HG03280 (cell line): ENCODE data around the gene SENP3.

Source experiments
- ATAC-seq: cut with Tn5 transposase; IDR thresholded peaks from one replicate; pipeline ENCODE4 v1.9.1; 2021; ENCODE audit warnings: mild to moderate bottlenecking, moderate library complexity; ENCODE audit not compliant: unreplicated experiment

Gene SENP3

DNA sequence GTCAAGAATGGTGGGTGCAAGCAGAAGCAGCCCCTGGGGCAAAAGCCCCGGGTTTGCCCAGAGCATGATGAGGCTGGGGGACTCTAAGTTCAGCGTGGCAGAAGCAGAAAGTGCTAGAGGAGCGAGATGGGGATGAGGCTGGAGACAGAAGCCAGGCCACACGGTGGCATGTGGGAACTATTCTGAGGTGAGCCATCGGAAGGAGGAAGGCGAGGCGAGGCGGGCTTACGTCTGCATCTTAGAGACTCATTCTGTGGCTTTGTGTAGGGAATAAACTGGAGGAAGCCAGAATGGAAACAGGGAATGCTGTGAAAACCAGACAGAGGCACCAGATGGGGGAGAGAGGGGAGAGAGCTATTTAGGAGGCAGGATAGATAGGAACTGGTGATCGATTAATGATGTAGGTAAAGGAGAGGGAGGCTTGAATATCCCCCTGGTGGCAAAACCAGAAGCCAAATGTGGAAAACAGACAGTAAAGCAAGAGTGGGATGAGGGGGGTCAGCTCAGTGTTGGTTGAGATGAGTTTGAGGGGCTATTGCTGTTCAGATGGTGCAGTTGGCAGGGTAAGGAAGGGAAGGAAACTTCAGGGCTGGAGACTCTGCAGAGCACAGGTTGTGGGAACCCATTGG, 6.3 kb upstream of the SENP3 start:
- ATAC-seq = no peak

DNA sequence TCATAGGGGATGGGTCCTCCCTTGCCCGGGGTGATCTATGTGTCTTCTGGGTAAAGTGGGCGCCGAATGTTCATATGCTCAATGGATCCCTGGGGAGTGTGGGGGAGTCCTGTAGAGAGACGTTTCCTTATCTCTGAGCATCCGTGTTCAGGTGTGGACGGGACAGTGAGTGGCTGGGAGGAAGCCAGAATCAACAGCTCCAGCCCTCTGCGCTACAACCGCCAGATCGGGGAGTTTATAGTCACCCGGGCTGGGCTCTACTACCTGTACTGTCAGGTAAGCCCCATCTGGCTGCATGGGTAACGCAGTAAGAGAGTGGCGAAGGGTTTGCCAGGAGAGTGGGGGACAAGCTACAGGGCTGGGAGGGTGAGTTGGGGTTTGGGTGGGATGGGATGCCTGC, 5.1 kb upstream of the SENP3 start:
- no peak for ATAC-seq

DNA sequence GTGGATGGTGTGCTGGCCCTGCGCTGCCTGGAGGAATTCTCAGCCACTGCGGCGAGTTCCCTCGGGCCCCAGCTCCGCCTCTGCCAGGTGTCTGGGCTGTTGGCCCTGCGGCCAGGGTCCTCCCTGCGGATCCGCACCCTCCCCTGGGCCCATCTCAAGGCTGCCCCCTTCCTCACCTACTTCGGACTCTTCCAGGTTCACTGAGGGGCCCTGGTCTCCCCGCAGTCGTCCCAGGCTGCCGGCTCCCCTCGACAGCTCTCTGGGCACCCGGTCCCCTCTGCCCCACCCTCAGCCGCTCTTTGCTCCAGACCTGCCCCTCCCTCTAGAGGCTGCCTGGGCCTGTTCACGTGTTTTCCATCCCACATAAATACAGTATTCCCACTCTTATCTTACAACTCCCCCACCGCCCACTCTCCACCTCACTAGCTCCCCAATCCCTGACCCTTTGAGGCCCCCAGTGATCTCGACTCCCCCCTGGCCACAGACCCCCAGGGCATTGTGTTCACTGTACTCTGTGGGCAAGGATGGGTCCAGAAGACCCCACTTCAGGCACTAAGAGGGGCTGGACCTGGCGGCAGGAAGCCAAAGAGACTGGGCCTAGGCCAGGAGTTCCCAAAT, 4.5 kb upstream of the SENP3 start:
- ATAC-seq = no peak

DNA sequence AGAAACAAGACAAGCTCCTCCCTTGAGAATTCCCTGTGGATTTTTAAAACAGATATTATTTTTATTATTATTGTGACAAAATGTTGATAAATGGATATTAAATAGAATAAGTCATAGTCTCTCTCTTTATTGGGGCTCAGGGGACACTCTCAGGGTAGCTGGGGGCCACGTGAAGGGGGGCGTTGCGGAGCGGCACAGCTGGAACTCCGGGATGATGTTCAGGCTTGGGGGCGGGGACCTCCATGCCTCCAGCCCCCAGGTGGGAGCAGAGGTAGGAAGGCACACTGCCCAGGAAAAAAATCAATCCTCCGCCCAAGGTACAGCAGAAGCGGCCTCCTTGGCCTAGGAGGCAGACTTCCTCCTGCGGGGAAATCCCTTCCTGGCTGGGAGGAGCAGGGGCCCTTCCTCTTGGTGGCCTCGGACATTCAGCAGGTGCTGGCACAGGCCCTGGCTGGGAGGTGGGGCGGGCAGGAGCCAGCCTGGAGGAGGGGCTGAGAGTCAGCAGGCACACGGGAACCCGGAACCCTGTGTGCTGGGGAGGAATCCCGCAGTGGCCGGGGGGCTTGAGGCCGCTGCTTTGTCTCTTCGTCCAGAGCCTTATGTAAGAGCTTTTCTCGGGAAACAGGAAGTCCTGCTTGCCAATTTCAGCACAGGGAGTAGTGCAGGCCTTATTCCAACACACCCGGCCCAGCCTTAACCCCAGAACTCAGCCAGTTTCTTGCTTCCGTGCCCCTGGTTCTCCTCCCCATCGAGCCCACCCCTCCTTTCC, 3.8 kb upstream of the SENP3 start:
- no peak for ATAC-seq

DNA sequence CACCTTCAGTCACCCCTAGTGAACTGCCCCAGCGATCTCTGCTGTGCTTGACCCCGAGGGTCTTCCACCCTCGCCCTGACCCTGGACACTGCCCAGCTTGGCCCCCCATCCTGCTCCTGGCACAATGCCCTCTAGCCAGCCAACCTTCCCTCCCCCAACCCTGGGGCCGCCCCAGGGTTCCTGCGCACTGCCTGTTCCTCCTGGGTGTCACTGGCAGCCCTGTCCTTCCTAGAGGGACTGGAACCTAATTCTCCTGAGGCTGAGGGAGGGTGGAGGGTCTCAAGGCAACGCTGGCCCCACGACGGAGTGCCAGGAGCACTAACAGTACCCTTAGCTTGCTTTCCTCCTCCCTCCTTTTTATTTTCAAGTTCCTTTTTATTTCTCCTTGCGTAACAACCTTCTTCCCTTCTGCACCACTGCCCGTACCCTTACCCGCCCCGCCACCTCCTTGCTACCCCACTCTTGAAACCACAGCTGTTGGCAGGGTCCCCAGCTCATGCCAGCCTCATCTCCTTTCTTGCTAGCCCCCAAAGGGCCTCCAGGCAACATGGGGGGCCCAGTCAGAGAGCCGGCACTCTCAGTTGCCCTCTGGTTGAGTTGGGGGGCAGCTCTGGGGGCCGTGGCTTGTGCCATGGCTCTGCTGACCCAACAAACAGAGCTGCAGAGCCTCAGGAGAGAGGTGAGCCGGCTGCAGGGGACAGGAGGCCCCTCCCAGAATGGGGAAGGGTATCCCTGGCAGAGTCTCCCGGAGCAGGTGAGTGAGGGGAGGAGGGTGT, 3.0 kb upstream of the SENP3 start, which contains the start of gene TNFSF13:
TSS of gene TNFSF13 (plus strand) at position 207 of the 776 bp plus-strand sequence. CDS start at position 497, 290 bp downstream.
- ATAC-seq = no peak

DNA sequence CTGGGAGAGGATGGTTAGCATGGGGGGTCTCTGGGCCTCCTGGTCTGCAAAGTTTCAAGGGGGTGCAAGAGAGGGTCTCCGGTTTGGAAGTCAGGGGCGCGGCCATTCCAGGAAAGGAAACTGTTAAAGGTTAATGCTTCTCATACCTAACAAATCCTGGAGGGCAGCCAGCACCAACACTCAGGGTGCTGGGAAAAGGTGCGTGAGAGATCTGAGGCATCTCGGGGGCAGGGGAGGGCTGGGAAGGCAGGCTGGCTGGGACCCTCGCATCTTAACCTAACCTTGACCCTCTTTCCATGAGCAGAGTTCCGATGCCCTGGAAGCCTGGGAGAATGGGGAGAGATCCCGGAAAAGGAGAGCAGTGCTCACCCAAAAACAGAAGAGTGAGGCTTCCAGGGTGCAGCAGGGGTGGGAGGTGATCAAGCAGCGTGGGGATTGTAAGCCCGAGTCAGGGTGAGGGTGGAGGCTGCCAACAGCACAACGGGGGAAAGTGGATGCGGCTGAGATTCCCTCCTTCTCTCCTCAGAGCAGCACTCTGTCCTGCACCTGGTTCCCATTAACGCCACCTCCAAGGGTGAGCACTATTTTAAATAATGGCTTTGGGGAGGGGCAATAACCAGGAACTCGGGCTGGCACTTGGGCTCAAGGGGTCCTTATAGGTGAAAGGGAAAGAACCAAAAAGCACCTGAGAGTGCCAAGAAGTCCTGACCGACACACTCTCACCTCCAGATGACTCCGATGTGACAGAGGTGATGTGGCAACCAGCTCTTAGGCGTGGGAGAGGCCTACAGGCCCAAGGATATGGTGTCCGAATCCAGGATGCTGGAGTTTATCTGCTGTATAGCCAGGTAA, 2.2 kb upstream of the SENP3 start:
- no peak for ATAC-seq

DNA sequence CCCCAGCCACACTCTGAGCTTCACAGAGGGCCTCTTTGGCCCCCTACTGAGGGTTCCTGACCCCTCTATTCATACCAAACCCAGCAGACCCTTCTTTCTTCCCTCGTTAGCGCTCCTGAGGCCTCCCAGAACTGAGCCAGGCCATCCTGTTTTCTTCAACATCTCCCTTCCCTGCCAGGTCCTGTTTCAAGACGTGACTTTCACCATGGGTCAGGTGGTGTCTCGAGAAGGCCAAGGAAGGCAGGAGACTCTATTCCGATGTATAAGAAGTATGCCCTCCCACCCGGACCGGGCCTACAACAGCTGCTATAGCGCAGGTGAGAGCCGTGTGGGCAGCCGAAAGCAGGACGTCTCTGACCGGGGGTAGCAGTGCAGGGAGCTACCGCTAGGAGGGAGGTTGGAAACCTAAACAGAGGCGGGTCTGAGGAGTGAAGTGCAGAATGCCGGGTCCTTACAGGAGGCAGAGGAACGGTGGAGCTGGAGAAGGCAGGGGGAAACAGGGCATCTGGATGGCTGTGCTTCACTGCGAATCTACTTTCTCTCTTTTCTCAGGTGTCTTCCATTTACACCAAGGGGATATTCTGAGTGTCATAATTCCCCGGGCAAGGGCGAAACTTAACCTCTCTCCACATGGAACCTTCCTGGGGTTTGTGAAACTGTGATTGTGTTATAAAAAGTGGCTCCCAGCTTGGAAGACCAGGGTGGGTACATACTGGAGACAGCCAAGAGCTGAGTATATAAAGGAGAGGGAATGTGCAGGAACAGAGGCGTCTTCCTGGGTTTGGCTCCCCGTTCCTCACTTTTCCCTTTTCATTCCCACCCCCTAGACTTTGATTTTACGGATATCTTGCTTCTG, 1.3 kb upstream of the SENP3 start:
- ATAC-seq = no peak

DNA sequence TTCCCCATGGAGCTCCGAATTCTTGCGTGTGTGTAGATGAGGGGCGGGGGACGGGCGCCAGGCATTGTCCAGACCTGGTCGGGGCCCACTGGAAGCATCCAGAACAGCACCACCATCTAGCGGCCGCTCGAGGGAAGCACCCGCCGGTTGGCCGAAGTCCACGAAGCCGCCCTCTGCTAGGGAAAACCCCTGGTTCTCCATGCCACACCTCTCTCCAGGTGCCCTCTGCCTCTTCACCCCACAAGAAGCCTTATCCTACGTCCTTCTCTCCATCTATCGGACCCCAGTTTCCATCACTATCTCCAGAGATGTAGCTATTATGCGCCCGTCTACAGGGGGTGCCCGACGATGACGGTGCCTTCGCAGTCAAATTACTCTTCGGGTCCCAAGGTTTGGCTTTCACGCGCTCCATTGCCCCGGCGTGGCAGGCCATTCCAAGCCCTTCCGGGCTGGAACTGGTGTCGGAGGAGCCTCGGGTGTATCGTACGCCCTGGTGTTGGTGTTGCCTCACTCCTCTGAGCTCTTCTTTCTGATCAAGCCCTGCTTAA, 617 bp upstream of the SENP3 start:
- ATAC-seq = peak; percentile 50

DNA sequence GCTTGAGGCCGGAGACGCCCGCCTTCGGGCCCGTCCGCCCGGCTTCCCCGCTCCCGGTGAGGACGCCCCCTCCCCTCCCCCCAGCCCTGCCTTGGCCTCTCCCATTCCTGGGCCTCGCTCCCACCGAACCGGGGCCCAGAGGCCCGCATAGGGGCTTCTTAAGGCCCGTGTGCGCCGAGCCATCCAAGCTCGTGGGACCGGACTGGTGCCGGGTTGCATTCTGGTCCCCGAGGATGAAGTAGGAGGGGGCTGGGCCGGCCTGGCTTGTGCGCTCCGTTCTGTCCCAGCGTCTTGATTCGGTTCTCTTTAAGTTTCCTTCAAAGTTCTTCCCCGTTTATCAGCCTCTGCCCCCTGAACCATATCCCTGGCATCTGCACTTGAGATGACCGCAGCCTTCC, 488 bp downstream of the SENP3 start:
- peak; percentile 13 for ATAC-seq

DNA sequence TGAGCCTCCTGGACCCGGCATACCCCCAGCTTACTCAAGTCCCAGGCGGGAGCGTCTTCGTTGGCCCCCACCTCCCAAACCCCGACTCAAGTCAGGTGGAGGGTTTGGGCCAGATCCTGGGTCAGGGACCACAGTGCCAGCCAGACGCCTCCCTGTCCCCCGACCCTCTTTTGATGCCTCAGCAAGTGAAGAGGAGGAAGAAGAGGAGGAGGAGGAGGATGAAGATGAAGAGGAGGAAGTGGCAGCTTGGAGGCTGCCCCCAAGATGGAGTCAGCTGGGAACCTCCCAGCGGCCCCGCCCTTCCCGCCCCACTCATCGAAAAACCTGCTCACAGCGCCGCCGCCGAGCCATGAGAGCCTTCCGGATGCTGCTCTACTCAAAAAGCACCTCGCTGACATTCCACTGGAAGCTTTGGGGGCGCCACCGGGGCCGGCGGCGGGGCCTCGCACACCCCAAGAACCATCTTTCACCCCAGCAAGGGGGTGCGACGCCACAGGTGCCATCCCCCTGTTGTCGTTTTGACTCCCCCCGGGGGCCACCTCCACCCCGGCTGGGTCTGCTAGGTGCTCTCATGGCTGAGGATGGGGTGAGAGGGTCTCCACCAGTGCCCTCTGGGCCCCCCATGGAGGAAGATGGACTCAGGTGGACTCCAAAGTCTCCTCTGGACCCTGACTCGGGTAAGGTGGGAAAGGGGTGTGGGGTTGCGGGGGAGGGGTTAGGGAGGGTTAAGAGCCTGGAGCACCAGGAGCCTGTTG, 1.6 kb downstream of the SENP3 start:
- no peak for ATAC-seq

DNA sequence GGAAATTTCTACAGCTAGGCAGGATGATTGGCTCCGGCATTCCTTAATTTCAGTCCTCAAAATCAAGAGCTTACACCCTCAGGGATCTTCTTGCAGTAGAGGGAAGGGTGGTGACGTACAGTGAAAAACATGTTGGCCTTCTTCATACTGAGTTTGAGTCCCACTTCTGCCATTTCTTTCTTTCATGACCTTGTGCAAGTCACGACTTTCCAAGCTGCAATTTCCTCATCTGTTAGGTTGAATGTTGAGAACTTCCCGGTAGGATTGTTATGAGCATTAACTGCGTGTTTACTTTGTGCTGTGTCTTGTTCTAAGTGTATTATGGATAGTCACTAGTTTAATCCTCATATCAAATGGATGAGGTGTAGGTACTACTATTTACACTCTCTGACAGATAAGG, 7.9 kb downstream of the SENP3 start:
- no peak for ATAC-seq

DNA sequence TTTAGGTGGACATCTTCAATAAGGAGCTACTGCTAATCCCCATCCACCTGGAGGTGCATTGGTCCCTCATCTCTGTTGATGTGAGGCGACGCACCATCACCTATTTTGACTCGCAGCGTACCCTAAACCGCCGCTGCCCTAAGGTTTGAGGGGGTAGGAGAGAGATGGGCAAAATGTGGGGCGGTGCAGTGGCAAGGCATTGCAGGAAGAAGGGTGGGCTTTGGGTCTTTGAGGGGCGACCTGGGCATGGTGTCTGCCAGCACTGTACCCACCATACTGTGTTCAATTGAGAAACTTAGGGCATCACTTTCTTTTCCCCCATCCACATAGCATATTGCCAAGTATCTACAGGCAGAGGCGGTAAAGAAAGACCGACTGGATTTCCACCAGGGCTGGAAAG, 8.6 kb downstream of the SENP3 start:
- no peak for ATAC-seq

DNA sequence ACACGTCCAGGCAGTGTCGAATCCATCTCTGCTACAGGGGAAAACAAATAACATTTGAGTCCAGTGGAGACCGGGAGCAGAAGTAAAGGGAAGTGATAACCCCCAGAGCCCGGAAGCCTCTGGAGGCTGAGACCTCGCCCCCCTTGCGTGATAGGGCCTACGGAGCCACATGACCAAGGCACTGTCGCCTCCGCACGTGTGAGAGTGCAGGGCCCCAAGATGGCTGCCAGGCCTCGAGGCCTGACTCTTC, 10.5 kb downstream of the SENP3 start:
- no peak for ATAC-seq

DNA sequence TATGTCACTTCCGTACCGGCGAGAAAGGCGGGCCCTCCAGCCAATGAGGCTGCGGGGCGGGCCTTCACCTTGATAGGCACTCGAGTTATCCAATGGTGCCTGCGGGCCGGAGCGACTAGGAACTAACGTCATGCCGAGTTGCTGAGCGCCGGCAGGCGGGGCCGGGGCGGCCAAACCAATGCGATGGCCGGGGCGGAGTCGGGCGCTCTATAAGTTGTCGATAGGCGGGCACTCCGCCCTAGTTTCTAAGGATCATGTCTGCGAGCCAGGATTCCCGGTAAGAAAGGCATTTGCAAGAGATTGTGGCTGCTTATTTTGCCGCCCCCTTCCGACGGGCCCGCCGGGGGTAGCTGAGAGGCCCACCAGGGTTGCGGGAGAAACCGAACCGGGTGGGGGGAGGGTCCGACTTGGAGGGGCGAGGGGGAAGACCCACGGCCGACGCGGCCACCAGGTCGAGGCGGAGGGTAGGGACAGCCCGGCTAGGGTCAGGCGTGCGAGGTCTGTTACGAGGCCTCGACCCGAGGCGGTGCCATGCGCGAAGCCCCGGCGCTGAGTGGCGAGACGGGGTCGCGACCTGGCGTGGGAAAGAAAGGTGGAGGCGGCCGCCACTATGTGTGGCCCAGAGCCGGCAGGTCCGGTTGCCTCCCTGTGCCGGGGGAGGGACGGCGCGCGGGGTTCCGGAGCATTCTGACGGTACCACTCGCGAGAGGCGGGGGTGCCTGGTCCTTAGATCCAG, 11.0 kb downstream of the SENP3 start:
- ATAC-seq = peak; percentile 92

DNA sequence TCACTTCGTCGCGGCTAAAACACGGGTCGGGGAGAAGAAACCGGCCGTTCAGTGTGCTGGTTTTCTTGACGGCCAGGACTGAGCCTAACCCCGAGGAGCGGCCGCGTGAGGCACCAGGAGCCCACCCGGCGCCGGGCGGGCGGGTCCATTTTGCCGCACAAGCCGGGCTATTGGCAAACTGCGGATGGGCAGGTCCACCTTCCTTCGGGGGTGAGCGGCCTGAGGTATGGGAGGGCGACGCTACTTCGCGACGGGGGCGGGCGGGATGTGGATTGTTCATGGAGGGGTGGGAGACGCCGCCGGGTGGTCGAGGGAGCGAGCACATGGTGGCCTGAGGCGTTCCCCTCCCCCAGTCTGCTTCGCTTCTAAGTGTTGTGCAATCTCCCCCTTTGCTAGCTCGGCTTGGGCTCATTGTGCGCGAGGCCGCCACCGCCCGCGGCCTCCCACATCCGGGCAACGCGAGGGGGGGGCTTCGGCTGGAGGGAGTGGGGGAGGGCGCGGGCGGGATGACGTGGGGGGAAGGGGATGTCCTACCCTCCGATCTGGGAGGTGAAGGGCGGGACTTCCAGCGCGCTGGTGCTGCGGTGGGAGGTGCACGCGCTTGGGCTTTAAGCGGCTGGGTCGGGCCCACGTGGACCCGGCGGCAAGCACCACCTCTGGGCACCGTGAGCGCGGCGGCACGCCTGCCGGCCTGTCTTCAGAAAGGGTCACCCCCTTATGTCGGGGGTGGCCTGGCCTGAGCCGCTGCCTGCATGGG, 11.8 kb downstream of the SENP3 start:
- no peak for ATAC-seq

DNA sequence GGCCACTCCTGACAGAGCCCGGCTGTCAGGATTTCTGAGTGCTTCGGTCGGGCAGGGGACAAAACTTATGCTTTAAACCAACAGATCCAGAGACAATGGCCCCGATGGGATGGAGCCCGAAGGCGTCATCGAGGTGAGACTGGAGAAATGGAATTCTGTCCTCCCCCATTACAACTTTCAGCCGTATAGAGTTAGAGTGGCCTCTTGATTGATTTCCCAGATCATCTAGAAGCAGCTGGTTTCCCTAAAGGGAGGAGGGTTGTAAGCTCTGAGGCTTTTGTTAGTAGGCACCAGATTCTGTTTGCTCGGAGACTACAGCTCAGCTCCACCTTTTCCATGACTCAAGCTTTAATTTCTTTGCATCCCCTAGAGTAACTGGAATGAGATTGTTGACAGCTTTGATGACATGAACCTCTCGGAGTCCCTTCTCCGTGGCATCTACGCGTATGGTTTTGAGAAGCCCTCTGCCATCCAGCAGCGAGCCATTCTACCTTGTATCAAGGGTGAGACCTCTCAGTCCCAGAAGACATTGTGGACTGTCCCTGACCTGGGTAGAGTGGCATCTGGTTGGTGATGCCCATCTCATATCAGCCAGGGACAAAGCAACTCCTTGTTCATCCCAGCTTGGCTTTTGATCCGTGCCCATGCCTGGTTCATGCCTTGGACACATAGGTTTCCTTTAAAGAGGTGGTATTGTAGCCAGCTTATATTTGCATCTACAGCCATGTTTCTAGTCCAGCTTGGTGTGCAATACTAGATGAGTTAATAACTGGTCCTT, 12.6 kb downstream of the SENP3 start:
- ATAC-seq = no peak

DNA sequence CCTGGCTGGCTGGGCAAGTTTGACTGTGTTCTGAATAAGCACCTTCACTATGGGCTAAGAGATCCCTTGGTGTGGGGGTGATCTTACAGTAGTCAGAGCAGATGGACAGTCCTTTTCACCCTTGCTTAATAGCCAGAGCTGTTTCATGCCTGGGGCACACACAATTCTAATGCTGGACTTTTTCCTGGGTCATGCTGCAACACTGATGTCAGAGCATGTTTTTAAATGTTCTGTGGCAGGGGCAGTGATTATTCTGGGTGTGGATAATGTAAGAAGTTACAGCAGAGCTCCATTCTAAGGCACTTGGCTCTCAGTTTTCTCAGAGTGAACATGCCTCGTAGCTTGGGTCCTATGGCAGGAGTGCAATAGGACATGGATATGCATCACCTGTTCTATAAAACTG, 13.8 kb downstream of the SENP3 start:
- ATAC-seq = no peak
